HEK293 (cell line): ENCODE data around the gene TRAPPC11.

Source experiments
- KLF10 ChIP-seq: fragments of 450-650 bp; IDR thresholded peaks from 2 replicates; pipeline ENCODE4 v1.5.1; 2018; ENCODE audit warnings: missing biosample characterization, mild to moderate bottlenecking, missing genetic modification characterization
- SP2 ChIP-seq: fragments of 450-650 bp; formaldehyde crosslinking; IDR thresholded peaks from 2 replicates; pipeline ENCODE4 v1.5.1; 2016; ENCODE audit warnings: missing biosample characterization, missing genetic modification characterization
- ZBTB21 ChIP-seq: fragments of 450-650 bp; formaldehyde crosslinking; IDR thresholded peaks from 2 replicates; pipeline ENCODE4 v1.5.1; 2017; ENCODE audit warnings: missing biosample characterization, missing genetic modification characterization
- ZNF10 ChIP-seq: fragments of 450-650 bp; formaldehyde crosslinking; IDR thresholded peaks from 2 replicates; pipeline ENCODE4 v1.5.1; 2017; ENCODE audit warnings: missing biosample characterization, missing genetic modification characterization
- ZNF174 ChIP-seq: fragments of 450-650 bp; formaldehyde crosslinking; IDR thresholded peaks from 2 replicates; pipeline ENCODE4 v1.5.0; 2017; ENCODE audit warnings: missing biosample characterization, mild to moderate bottlenecking, missing genetic modification characterization
- ZNF350 ChIP-seq: fragments of 450-650 bp; formaldehyde crosslinking; IDR thresholded peaks from 2 replicates; pipeline ENCODE4 v1.5.0; 2017; ENCODE audit warnings: missing biosample characterization, mild to moderate bottlenecking, missing genetic modification characterization
- ZNF416 ChIP-seq: fragments of 450-650 bp; formaldehyde crosslinking; IDR thresholded peaks from 2 replicates; pipeline ENCODE4 v1.5.1; 2016; ENCODE audit warnings: missing biosample characterization, missing genetic modification characterization
- ZNF776 ChIP-seq: fragments of 450-650 bp; formaldehyde crosslinking; IDR thresholded peaks from 2 replicates; pipeline ENCODE4 v1.5.0; 2017; ENCODE audit warnings: missing biosample characterization, missing genetic modification characterization, borderline replicate concordance
- TF ChIP-seq, protein P1 (sequence below): fragments of 450-650 bp; formaldehyde crosslinking; IDR thresholded peaks from 2 replicates; pipeline ENCODE4 v1.5.1; 2016; ENCODE audit warnings: missing biosample characterization, missing genetic modification characterization
- TF ChIP-seq, protein P2 (sequence below): fragments of 450-650 bp; formaldehyde crosslinking; conservative IDR thresholded peaks from 2 replicates; pipeline ENCODE4 v1.5.1; 2016; ENCODE audit warnings: low read depth, missing biosample characterization, missing genetic modification characterization
- TF ChIP-seq, protein P3 (sequence below): fragments of 450-650 bp; formaldehyde crosslinking; optimal IDR thresholded peaks from 2 replicates; pipeline ENCODE3; 2016; ENCODE audit warnings: missing biosample characterization, mild to moderate bottlenecking, missing genetic modification characterization
- TF ChIP-seq, protein P4 (sequence below): fragments of 450-650 bp; formaldehyde crosslinking; IDR thresholded peaks from 2 replicates; pipeline ENCODE4 v1.5.1; 2016; ENCODE audit warnings: missing biosample characterization, missing genetic modification characterization, low read depth

DNA sequence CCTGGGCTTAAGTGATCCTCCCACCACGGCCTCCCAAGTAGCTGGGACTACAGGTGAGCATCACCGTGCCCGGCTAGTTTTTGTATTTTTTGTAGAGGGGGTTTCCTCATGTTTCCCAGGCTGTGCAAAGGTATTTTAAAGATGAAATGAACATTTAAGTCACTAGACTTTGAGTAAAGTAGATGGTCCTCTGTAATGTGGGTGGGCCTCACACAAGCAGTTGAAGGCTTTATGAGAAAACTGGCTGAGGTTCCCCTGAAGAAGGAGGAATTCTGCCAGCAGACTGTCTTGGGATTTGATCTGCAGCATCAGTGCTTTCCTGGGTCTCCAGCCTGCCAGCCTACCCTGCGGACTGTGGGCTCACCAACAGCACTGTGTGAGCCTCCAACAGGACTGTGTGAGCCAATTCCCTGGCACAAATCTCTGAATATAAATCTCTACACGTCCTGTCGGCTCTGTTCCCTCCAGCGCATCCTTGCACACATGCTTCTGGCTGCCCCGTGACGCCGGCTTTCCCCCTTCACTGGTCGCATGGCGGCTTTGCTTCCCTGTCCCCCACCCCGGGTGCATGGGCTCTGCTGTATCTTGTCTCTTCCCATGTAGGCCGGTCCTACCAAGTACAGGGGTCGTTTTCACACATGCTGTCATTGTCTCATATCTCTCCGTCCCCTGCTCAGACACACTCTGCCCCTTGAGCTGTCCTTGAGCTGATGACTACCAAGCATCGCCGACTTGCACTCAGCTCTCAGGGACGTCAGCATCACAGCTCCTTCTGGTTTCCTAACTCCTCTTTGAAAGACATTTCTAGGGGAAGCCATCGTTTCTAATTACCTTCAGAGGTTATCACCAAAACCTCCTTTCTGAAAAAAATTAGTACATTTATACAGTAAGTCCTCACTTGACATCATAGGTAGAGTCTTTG lies 46.5 kb upstream of the TRAPPC11 start:
- TF ChIP-seq ZNF416 (tag by site-specific recombination) (no peak), ZBTB21 (tag by site-specific recombination) (no peak), KLF10 (tag by site-specific recombination) (no peak), ZNF10 (tag by site-specific recombination) (peak; percentile 95), SP2 (tag by site-specific recombination) (no peak), ZNF174 (tag by site-specific recombination) (no peak), ZNF350 (tag by site-specific recombination) (no peak), ZNF776 (no peak)
- TF ChIP-seq, protein P1, sequence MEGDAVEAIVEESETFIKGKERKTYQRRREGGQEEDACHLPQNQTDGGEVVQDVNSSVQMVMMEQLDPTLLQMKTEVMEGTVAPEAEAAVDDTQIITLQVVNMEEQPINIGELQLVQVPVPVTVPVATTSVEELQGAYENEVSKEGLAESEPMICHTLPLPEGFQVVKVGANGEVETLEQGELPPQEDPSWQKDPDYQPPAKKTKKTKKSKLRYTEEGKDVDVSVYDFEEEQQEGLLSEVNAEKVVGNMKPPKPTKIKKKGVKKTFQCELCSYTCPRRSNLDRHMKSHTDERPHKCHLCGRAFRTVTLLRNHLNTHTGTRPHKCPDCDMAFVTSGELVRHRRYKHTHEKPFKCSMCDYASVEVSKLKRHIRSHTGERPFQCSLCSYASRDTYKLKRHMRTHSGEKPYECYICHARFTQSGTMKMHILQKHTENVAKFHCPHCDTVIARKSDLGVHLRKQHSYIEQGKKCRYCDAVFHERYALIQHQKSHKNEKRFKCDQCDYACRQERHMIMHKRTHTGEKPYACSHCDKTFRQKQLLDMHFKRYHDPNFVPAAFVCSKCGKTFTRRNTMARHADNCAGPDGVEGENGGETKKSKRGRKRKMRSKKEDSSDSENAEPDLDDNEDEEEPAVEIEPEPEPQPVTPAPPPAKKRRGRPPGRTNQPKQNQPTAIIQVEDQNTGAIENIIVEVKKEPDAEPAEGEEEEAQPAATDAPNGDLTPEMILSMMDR: no peak
- TF ChIP-seq, protein P2, sequence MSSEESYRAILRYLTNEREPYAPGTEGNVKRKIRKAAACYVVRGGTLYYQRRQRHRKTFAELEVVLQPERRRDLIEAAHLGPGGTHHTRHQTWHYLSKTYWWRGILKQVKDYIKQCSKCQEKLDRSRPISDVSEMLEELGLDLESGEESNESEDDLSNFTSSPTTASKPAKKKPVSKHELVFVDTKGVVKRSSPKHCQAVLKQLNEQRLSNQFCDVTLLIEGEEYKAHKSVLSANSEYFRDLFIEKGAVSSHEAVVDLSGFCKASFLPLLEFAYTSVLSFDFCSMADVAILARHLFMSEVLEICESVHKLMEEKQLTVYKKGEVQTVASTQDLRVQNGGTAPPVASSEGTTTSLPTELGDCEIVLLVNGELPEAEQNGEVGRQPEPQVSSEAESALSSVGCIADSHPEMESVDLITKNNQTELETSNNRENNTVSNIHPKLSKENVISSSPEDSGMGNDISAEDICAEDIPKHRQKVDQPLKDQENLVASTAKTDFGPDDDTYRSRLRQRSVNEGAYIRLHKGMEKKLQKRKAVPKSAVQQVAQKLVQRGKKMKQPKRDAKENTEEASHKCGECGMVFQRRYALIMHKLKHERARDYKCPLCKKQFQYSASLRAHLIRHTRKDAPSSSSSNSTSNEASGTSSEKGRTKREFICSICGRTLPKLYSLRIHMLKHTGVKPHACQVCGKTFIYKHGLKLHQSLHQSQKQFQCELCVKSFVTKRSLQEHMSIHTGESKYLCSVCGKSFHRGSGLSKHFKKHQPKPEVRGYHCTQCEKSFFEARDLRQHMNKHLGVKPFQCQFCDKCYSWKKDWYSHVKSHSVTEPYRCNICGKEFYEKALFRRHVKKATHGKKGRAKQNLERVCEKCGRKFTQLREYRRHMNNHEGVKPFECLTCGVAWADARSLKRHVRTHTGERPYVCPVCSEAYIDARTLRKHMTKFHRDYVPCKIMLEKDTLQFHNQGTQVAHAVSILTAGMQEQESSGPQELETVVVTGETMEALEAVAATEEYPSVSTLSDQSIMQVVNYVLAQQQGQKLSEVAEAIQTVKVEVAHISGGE (tag by site-specific recombination): no peak
- TF ChIP-seq, protein P3, sequence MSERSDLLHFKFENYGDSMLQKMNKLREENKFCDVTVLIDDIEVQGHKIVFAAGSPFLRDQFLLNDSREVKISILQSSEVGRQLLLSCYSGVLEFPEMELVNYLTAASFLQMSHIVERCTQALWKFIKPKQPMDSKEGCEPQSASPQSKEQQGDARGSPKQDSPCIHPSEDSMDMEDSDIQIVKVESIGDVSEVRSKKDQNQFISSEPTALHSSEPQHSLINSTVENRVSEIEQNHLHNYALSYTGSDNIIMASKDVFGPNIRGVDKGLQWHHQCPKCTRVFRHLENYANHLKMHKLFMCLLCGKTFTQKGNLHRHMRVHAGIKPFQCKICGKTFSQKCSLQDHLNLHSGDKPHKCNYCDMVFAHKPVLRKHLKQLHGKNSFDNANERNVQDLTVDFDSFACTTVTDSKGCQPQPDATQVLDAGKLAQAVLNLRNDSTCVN: no peak
- TF ChIP-seq, protein P4, sequence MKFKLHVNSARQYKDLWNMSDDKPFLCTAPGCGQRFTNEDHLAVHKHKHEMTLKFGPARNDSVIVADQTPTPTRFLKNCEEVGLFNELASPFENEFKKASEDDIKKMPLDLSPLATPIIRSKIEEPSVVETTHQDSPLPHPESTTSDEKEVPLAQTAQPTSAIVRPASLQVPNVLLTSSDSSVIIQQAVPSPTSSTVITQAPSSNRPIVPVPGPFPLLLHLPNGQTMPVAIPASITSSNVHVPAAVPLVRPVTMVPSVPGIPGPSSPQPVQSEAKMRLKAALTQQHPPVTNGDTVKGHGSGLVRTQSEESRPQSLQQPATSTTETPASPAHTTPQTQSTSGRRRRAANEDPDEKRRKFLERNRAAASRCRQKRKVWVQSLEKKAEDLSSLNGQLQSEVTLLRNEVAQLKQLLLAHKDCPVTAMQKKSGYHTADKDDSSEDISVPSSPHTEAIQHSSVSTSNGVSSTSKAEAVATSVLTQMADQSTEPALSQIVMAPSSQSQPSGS (tag by site-specific recombination): no peak
